A673 (cell line): ENCODE data around the gene PIGW.

Experiments used
- EZH2 ChIP-seq: fragments of 200-600 bp; sonication (generic); IDR thresholded peaks from 2 replicates; pipeline ENCODE4 v1.6.1; 2017; ENCODE audit warnings: borderline replicate concordance, low read depth, mild to moderate bottlenecking, mixed read lengths, antibody characterized with exemption, low read length; ENCODE audit not compliant: poor library complexity, severe bottlenecking
- TF ChIP-seq, protein P1 (sequence below): fragments of 300-800, 200-600 bp; sonication (generic); conservative IDR thresholded peaks from 2 replicates; pipeline ENCODE4 v1.5.1; 2017; ENCODE audit warnings: low read depth, mild to moderate bottlenecking, antibody characterized with exemption, low read length, moderate library complexity, mixed read lengths

GRCh38 chr17:36576793-36577192 lies 42.0 kb downstream of the PIGW start:
- TF ChIP-seq EZH2: no peak
- TF ChIP-seq, protein P1, sequence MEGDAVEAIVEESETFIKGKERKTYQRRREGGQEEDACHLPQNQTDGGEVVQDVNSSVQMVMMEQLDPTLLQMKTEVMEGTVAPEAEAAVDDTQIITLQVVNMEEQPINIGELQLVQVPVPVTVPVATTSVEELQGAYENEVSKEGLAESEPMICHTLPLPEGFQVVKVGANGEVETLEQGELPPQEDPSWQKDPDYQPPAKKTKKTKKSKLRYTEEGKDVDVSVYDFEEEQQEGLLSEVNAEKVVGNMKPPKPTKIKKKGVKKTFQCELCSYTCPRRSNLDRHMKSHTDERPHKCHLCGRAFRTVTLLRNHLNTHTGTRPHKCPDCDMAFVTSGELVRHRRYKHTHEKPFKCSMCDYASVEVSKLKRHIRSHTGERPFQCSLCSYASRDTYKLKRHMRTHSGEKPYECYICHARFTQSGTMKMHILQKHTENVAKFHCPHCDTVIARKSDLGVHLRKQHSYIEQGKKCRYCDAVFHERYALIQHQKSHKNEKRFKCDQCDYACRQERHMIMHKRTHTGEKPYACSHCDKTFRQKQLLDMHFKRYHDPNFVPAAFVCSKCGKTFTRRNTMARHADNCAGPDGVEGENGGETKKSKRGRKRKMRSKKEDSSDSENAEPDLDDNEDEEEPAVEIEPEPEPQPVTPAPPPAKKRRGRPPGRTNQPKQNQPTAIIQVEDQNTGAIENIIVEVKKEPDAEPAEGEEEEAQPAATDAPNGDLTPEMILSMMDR: no peak
